NCI-H2227 treated with DMSO at 0.1 percent for 48 hours (cell line): ENCODE measurements around the gene NAGK.
"Not testable (repeated sequence)": the region's sequence is repeated elsewhere in the genome, so short reads cannot be mapped to it uniquely, and the experiment has no call there.

Source experiments
- DNase-seq: peaks from one replicate; lab custom pipeline; 2025; lab: John Stamatoyannopoulos, UW

Gene NAGK

GRCh38 chr2:71068218-71069035, at the start of gene NAGK:
TSS of gene NAGK (plus strand) at chr2:71068648. CDS start at chr2:71068684, 36 bp downstream.
- peak; percentile 98 for DNase-seq

- DNase-seq = not testable (repeated sequence)
Observed at GRCh38 chr2:71019989-71020388, 48.5 kb upstream of the NAGK start.

- not testable (repeated sequence) for DNase-seq
Observed at GRCh38 chr2:71021394-71021793, 47.1 kb upstream of the NAGK start.

GRCh38 chr2:71023553-71024243, 44.8 kb upstream of the NAGK start:
- not testable (repeated sequence) for DNase-seq

- DNase-seq = not testable (repeated sequence)
Observed at GRCh38 chr2:71036296-71036695, 32.2 kb upstream of the NAGK start.

GRCh38 chr2:71042287-71042686, 26.2 kb upstream of the NAGK start:
- no peak for DNase-seq

GRCh38 chr2:71043531-71044407, 24.7 kb upstream of the NAGK start:
- DNase-seq = no peak

- no peak for DNase-seq
Observed at GRCh38 chr2:71045151-71045550, 23.3 kb upstream of the NAGK start.

- DNase-seq = no peak
Observed at GRCh38 chr2:71045865-71046548, 22.4 kb upstream of the NAGK start.

GRCh38 chr2:71048096-71048495, 20.4 kb upstream of the NAGK start:
- DNase-seq = no peak

GRCh38 chr2:71049704-71050360, 18.6 kb upstream of the NAGK start:
- DNase-seq = not testable (repeated sequence)

- not testable (repeated sequence) for DNase-seq
Observed at GRCh38 chr2:71055206-71055740, 13.2 kb upstream of the NAGK start.

- DNase-seq = no peak
Observed at GRCh38 chr2:71060211-71060610, 8.2 kb upstream of the NAGK start.

- DNase-seq = no peak
Observed at GRCh38 chr2:71060871-71061270, 7.6 kb upstream of the NAGK start.

GRCh38 chr2:71063216-71063615, 5.2 kb upstream of the NAGK start:
- DNase-seq = no peak

GRCh38 chr2:71064110-71064611, 4.3 kb upstream of the NAGK start:
- no peak for DNase-seq

- DNase-seq = no peak
Observed at GRCh38 chr2:71064754-71065621, 3.5 kb upstream of the NAGK start.

GRCh38 chr2:71066856-71067255, 1.6 kb upstream of the NAGK start:
- DNase-seq = no peak

- DNase-seq = no peak
Observed at GRCh38 chr2:71067567-71068217, 756 bp upstream of the NAGK start.
